ENCODE results near the gene SYTL1. TPM values are rescaled to one million over a fixed set of nuclear protein-coding genes. Genes with fewer than 3 reads are reported as not detected.

The SYTL1 gene
- total and polyA plus RNA-seq, 9 of the 15 experiments (the other 6 are each of a cell fraction or from before 2014, with no cell fraction given), result 0.04 to 9.3 (median 1.7) TPM

DNA sequence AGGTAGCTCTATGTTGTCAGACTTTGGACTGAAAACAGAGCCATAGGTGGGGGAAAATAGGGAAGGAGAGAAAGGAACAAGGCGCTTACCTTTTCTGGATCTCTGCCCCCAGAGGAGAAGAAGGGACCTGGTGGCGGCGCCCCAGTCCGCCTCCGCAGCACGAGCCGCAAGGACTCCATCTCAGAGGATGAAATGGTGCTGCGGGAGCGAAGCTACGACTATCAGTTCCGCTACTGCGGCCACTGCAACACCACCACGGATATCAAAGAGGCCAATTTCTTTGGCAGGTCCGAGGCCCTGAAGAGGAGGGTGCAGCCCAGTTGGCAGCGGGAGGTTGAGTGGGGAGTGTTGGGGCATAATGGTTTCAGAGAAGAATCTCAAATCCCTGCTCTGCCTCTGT is 38.3 kb upstream of the SYTL1 start:
- 69% methylated on average over 15 of the region's 15 CpGs for whole genome bisulfite sequencing (ENCODE audit: insufficient coverage, low coverage, missing lambda C conversion rate)
- Histone ChIP-seq H3K27me3 (ENCODE audit: control insufficient read depth in 2 of 2, insufficient read depth in 2 of 2, low read length in 2 of 2) (no peaks in the 10 kb centered on the region), H3K9me1 (ENCODE audit: control insufficient read depth, insufficient read depth, low read length) (no peaks in the 10 kb centered on the region), H3K4me2 (ENCODE audit: insufficient read depth, low read length) (no peak overlapping the region), H3K4me3 (no peak overlapping the region), H2AFZ (ENCODE audit: low read depth, low read length) (no peak overlapping the region), H3K9ac (ENCODE audit: insufficient read depth in 1 of 2, low read depth in 2 of 2, low read length in 2 of 2) (no peak overlapping the region), H3K9me3 (replicated peaks; ENCODE audit: control insufficient read depth, insufficient read depth, low read depth, low read length) (no peaks in the 10 kb centered on the region), H3K4me1 (replicated peaks in 1 of 2; ENCODE audit: control insufficient read depth in 2 of 2, insufficient read depth in 2 of 2, low read length in 2 of 2) (peaks cover 0 to 15% of the 10 kb centered on the region in 2 experiments; a peak in 2 of 5 replicates), H3K36me3 (ENCODE audit: control insufficient read depth, insufficient read depth, low read length) (peaks cover 18% of the 10 kb centered on the region; the same call in 2 of the 3 replicates), H3K27ac (ENCODE audit: extremely low read depth, low read depth, low read length) (no peak overlapping the region), H4K20me1 (replicated peaks; ENCODE audit: control insufficient read depth, insufficient read depth, low read length) (0 out of 2 replicates have a peak, but pooled peaks cover 7% of the 10 kb centered on the region), H3K79me2 (ENCODE audit: control insufficient read depth, insufficient read depth, low read length) (no peaks in the 10 kb centered on the region)
- in situ Hi-C loops (cut with MboI), result loop anchor here (5.0 kb wide), 1 partner anchor 84 kb away; no protein-coding TSS in a partner anchor
- ChIA-PET POLR2A (interaction anchor here (0.8 to 1.1 kb wide), 2 partner anchors 9 to 88 kb away, joined by 3 read pairs; no protein-coding TSS in a partner anchor), CTCF (ENCODE audit: low intra/inter-chr PET ratio) (interaction anchor here (0.6 to 1.3 kb wide), 3 partner anchors 85 to 266 kb away, joined by 3 to 4 read pairs (median 3); no protein-coding TSS in a partner anchor)
- DNase-seq (ENCODE audit: extremely low read depth in 1 of 4, low spot score in 3 of 4), result no peak
- no peak for ATAC-seq
- intact Hi-C loops (cut with micrococcal nuclease), result loop anchor here (5.0 kb wide), 2 partner anchors 54 to 69 kb away; partner anchors contain the start of gene FCN3
- peak; percentile 98 for TF ChIP-seq ZBTB33 (CRISPR knock-in tag; IDR thresholded peaks at IDR 0.05)
- TF ChIP-seq IRF9 (tag; IDR thresholded peaks at IDR 0.05), result no peak
- no TSS peak for BruUV-seq (replicated peaks)
- no peak for FAIRE-seq

Data from K562 (cell line).